SK-N-SH (cell line): ENCODE measurements around the gene USP48. TPM values are rescaled to one million over a fixed set of nuclear protein-coding genes. Genes with fewer than 3 reads are reported as not detected.

Experiments
- CTCF ChIA-PET: fragments of 300-600, 350-600 bp; formaldehyde crosslinking; extraction: SDS; loops from one replicate; lab custom pipeline; 2021; lab: Yijun Ruan, JAX
- POLR2A ChIA-PET: fragments of 350-600 bp; sonication (Branson Sonifier 250); formaldehyde crosslinking; extraction: SDS; loops from one replicate; lab custom pipeline; 2020; ENCODE audit warnings: antibody characterized with exemption, inconsistent platforms; lab: Yijun Ruan, JAX
- DNase-seq: peaks from one replicate; pipeline ENCODE4 v3.0.0; 2012
- H2AFZ ChIP-seq: fragments of 200-600 bp; sonication (generic); 2 replicates; pipeline ENCODE4 v1.8.1; 2016; ENCODE audit warnings: antibody characterized with exemption, mild to moderate bottlenecking, low read depth
- H3F3A ChIP-seq: fragments of 200-600 bp; sonication (generic); replicated peaks from 2 replicates; pipeline ENCODE3; 2016; ENCODE audit warnings: antibody characterized with exemption, mild to moderate bottlenecking; ENCODE audit not compliant: insufficient read depth
- H3K27ac ChIP-seq, 2 experiments: fragments of 200-500 bp in 1 of 2; fragments of 200-600 bp in 1 of 2; sonication (Bioruptor generic) in 1 of 2; sonication (generic), shearing (Covaris generic) in 1 of 2; 2 replicates each; pipeline versions ENCODE4 v1.5.1 to v1.6.1; 2014 to 2016; ENCODE audit warnings: low read depth in 2 of 2, inconsistent platforms in 1 of 2, low read length in 1 of 2, mild to moderate bottlenecking in 1 of 2, mixed read lengths in 1 of 2
- H3K27me3 ChIP-seq: fragments of 200-600 bp; sonication (generic), shearing (Covaris generic); 2 replicates; pipeline ENCODE4 v1.6.1; 2016; ENCODE audit warnings: mixed run types; ENCODE audit not compliant: insufficient read depth
- H3K36me3 ChIP-seq, 2 experiments: fragments of 200-500 bp in 1 of 2; fragments of 200-600 bp in 1 of 2; sonication (Bioruptor generic) in 1 of 2; sonication (generic) in 1 of 2; replicated peaks in 1 of 2; 2 replicates each; pipeline versions ENCODE3 to v1.5.1; 2014 to 2016; ENCODE audit warnings: low read length in 1 of 2, mild to moderate bottlenecking in 1 of 2; ENCODE audit not compliant: insufficient read depth in 2 of 2, control insufficient read depth in 1 of 2
- H3K4me1 ChIP-seq, 2 experiments: fragments of 200-500 bp in 1 of 2; fragments of 200-600 bp in 1 of 2; sonication (Bioruptor generic) in 1 of 2; sonication (generic), shearing (Covaris generic) in 1 of 2; 2 replicates each; pipeline versions ENCODE4 v1.5.1 to v1.6.1; 2014 to 2016; ENCODE audit warnings: low read depth in 1 of 2, low read length in 1 of 2, mixed run types in 1 of 2; ENCODE audit not compliant: insufficient read depth in 2 of 2, control insufficient read depth in 1 of 2
- H3K4me2 ChIP-seq: fragments of 200-600 bp; sonication (generic), shearing (Covaris generic); 2 replicates; pipeline ENCODE4 v1.6.1; 2017; ENCODE audit warnings: mixed run types
- H3K4me3 ChIP-seq, 2 experiments: fragments of 200-500 bp in 1 of 2; fragments of 200-600 bp in 1 of 2; sonication (Bioruptor generic) in 1 of 2; sonication (generic), shearing (Covaris generic) in 1 of 2; 2 replicates each; pipeline versions ENCODE4 v1.5.1 to v1.8.1; 2014 to 2016; ENCODE audit warnings: low read depth in 2 of 2, inconsistent platforms in 1 of 2, low read length in 1 of 2, mild to moderate bottlenecking in 1 of 2, mixed read lengths in 1 of 2, moderate library complexity in 1 of 2
- H3K79me2 ChIP-seq: fragments of 200-600 bp; sonication (generic); 2 replicates; pipeline ENCODE4 v1.8.1; 2017; ENCODE audit warnings: mild to moderate bottlenecking; ENCODE audit not compliant: insufficient read depth
- H3K9ac ChIP-seq: fragments of 200-600 bp; sonication (generic); 2 replicates; pipeline ENCODE4 v1.6.1; 2017; ENCODE audit warnings: mixed run types
- H3K9me2 ChIP-seq: fragments of 200-600 bp; sonication (generic); 2 replicates; pipeline ENCODE4 v1.6.1; 2017; ENCODE audit warnings: mixed run types
- H3K9me3 ChIP-seq: fragments of 200-600 bp; sonication (generic); 2 replicates; pipeline ENCODE4 v1.6.1; 2017; ENCODE audit warnings: mixed run types, mild to moderate bottlenecking, moderate library complexity
- H4K20me1 ChIP-seq: fragments of 200-600 bp; sonication (generic); 2 replicates; pipeline ENCODE4 v1.6.1; 2017; ENCODE audit warnings: mild to moderate bottlenecking, mixed run types; ENCODE audit not compliant: insufficient read depth
- CHD2 ChIP-seq: fragments of 150-350 bp; IDR thresholded peaks from 2 replicates; pipeline ENCODE4 v1.6.1; 2018; ENCODE audit warnings: low read length; ENCODE audit not compliant: partially characterized antibody
- CTCF ChIP-seq: fragments of 200-600 bp; sonication (generic); IDR thresholded peaks from 2 replicates; pipeline ENCODE4 v1.6.1; 2017; ENCODE audit warnings: antibody characterized with exemption, mild to moderate bottlenecking, moderate library complexity
- FOXM1 ChIP-seq: IDR thresholded peaks from 2 replicates; pipeline ENCODE4 v1.4.0; 2012; ENCODE audit warnings: low read depth, mild to moderate bottlenecking
- GABPA ChIP-seq: IDR thresholded peaks from 2 replicates; pipeline ENCODE4 v1.4.0; 2012; ENCODE audit warnings: low read depth, mild to moderate bottlenecking
- GATA2 ChIP-seq: sonication (generic); formaldehyde crosslinking; IDR thresholded peaks from 2 replicates; pipeline ENCODE4 v1.5.0; 2020; ENCODE audit warnings: mild to moderate bottlenecking, missing genetic modification reagents
- IRF3 ChIP-seq: fragments of 150-350 bp; IDR thresholded peaks from 2 replicates; pipeline ENCODE4 v1.6.1; 2016; ENCODE audit warnings: mild to moderate bottlenecking, low read depth, low read length
- MAX ChIP-seq: IDR thresholded peaks from 2 replicates; pipeline ENCODE4 v1.4.0; 2012; ENCODE audit warnings: low read depth
- MXI1 ChIP-seq: IDR thresholded peaks from 2 replicates; pipeline ENCODE4 v1.6.1; 2012; ENCODE audit warnings: mild to moderate bottlenecking, low read depth, low read length, improper control_type of control experiment
- PBX3 ChIP-seq: IDR thresholded peaks from 2 replicates; pipeline ENCODE4; 2012
- POLR2AphosphoS5 ChIP-seq: IDR thresholded peaks from 2 replicates; pipeline ENCODE4 v1.6.1; 2012; ENCODE audit warnings: low read depth, low read length
- RCOR1 ChIP-seq: fragments of 150-350 bp; IDR thresholded peaks from 2 replicates; pipeline ENCODE4 v1.6.1; 2017; ENCODE audit warnings: antibody characterized with exemption, low read length
- REST ChIP-seq: IDR thresholded peaks from 2 replicates; pipeline ENCODE4 v1.6.1; 2012; ENCODE audit warnings: mild to moderate bottlenecking, low read depth, low read length, moderate library complexity
- SMC3 ChIP-seq: IDR thresholded peaks from 2 replicates; pipeline ENCODE4 v1.6.1; 2012; ENCODE audit warnings: low read depth, low read length, improper control_type of control experiment
- TAF1 ChIP-seq: IDR thresholded peaks from 2 replicates; pipeline ENCODE4 v1.6.1; 2012; ENCODE audit warnings: low read depth, mild to moderate bottlenecking, low read length, moderate library complexity, borderline replicate concordance
- TCF12 ChIP-seq: IDR thresholded peaks from 2 replicates; pipeline ENCODE4 v1.4.0; 2012
- WGBS: methylation state at CpG from one replicate; pipeline ENCODE4 v1.1.6; 2017; ENCODE audit warnings: low lambda C conversion rate; 5-methylcytosine and 5-hydroxymethylcytosine counted together
- polyA plus RNA-seq, 3 experiments: library from polyadenylated mRNA; depleted of rRNA; stranded (reverse); fragments of >200 nt; gene quantifications; 2 replicates each; pipeline ENCODE4 v1.2.3, GENCODE V29; 2012

Gene USP48
- polyA plus RNA-seq, 1 of the 3 experiments (the other 2 are of a cell fraction) = 13.6 TPM

- peaks cover 88% of the 10 kb centered on the region for H3K79me2 ChIP-seq
- H3F3A ChIP-seq = peaks cover 9% of the 10 kb centered on the region
- H3K27ac ChIP-seq = no peak overlapping the region
- CTCF ChIA-PET = no interaction called here
- POLR2A ChIA-PET = no interaction called here
- H2AFZ ChIP-seq = no peak overlapping the region
- no peak overlapping the region for H3K9ac ChIP-seq
- no peak for TF ChIP-seq PBX3
- TF ChIP-seq CHD2 = no peak
- TF ChIP-seq REST = no peak
- TF ChIP-seq GABPA = no peak
- TF ChIP-seq GATA2 (CRISPR knock-in tag) = no peak
- TF ChIP-seq FOXM1 = no peak
- no peak for TF ChIP-seq CTCF
- TF ChIP-seq SMC3 = no peak
- TF ChIP-seq MAX = no peak
- TF ChIP-seq POLR2AphosphoS5 = no peak
- no peak for TF ChIP-seq MXI1
- no peak for TF ChIP-seq TAF1
- no peak for TF ChIP-seq IRF3
- TF ChIP-seq TCF12 = no peak
- TF ChIP-seq RCOR1 = no peak
- TF ChIP-seq, all 33 proteins: peak for 0
- Histone ChIP-seq H3K4me1 (peaks cover 0 to 8% of the 10 kb centered on the region in 2 experiments; a peak in 2 of 4 replicates), H4K20me1 (peaks cover 79% of the 10 kb centered on the region), H3K4me3 (no peak overlapping the region), H3K9me3 (no peaks in the 10 kb centered on the region), H3K4me2 (no peak overlapping the region), H3K27me3 (no peaks in the 10 kb centered on the region), H3K36me3 (peaks cover 7 to 10% of the 10 kb centered on the region in 2 experiments), H3K9me2 (no peaks in the 10 kb centered on the region)
- WGBS = 94% methylated on average over 2 of the region's 2 CpGs
- DNase-seq = no peak
Measured at GRCh38 chr1:21759818-21760217, 23.1 kb downstream of the USP48 start.
